DND-41 (cell line): ENCODE measurements around the gene HMOX1.

Experiments used
- ATAC-seq: fragments of 200-7000 bp; cut with Tn5 transposase; 3 replicates; pipeline ENCODE4 v1.9.1; 2021; ENCODE audit warnings: low read depth; ENCODE audit not compliant: insufficient read depth
- DNase-seq: peaks from one replicate; pipeline ENCODE4 v3.0.0-alpha.2; 2020
- H2AFZ ChIP-seq: 2 replicates; pipeline ENCODE4 v1.6.0; 2012; ENCODE audit warnings: low read depth, low read length
- H3K27ac ChIP-seq: 2 replicates; pipeline ENCODE4 v1.5.1; 2012; ENCODE audit warnings: low read length, inconsistent platforms
- H3K27me3 ChIP-seq: fragments of 200-600 bp; sonication (generic); 2 replicates; pipeline ENCODE4 v1.6.0; 2012; ENCODE audit warnings: low read length, mild to moderate bottlenecking, inconsistent platforms; ENCODE audit not compliant: insufficient read depth, poor library complexity
- H3K36me3 ChIP-seq: 2 replicates; pipeline ENCODE4 v1.5.1; 2012; ENCODE audit warnings: low read length, inconsistent platforms; ENCODE audit not compliant: insufficient read depth
- H3K4me1 ChIP-seq: 2 replicates; pipeline ENCODE4 v1.5.1; 2012; ENCODE audit warnings: mild to moderate bottlenecking, low read length; ENCODE audit not compliant: insufficient read depth
- H3K4me2 ChIP-seq: 2 replicates; pipeline ENCODE4 v1.6.0; 2012; ENCODE audit warnings: mild to moderate bottlenecking, moderate library complexity, low read length, inconsistent platforms; ENCODE audit not compliant: insufficient read depth
- H3K4me3 ChIP-seq, 2 experiments: fragments of 200-600 bp in 1 of 2; shearing (Covaris generic) in 1 of 2; 2 replicates each; pipeline ENCODE4 v1.5.1; 2012 to 2016; ENCODE audit warnings: inconsistent platforms in 2 of 2, low read length in 2 of 2, mild to moderate bottlenecking in 2 of 2, low read depth in 1 of 2, moderate library complexity in 1 of 2
- H3K79me2 ChIP-seq: 2 replicates; pipeline ENCODE4 v1.6.0; 2012; ENCODE audit warnings: low read length, inconsistent platforms; ENCODE audit not compliant: insufficient read depth
- H3K9ac ChIP-seq: 2 replicates; pipeline ENCODE4 v1.6.0; 2012; ENCODE audit warnings: low read depth, mild to moderate bottlenecking, inconsistent platforms, low read length, moderate library complexity
- H3K9me3 ChIP-seq: 2 replicates; pipeline ENCODE4 v1.5.1; 2012; ENCODE audit warnings: low read length, moderate library complexity, mild to moderate bottlenecking, inconsistent platforms; ENCODE audit not compliant: insufficient read depth, severe bottlenecking
- H4K20me1 ChIP-seq: 2 replicates; pipeline ENCODE4 v1.6.0; 2012; ENCODE audit warnings: low read length; ENCODE audit not compliant: insufficient read depth
- EZH2 ChIP-seq: IDR thresholded peaks from 3 replicates; pipeline ENCODE4 v1.6.1; 2012; ENCODE audit warnings: borderline replicate concordance, low read depth, mild to moderate bottlenecking, moderate library complexity, low read length, inconsistent platforms; ENCODE audit not compliant: severe bottlenecking
- TF ChIP-seq, protein P1 (sequence below): IDR thresholded peaks from 2 replicates; pipeline ENCODE4 v1.5.1; 2012; ENCODE audit warnings: borderline replicate concordance, low read length, moderate library complexity, mild to moderate bottlenecking; ENCODE audit not compliant: poor library complexity, severe bottlenecking; ENCODE audit errors: extremely low read depth

The HMOX1 gene

DNA sequence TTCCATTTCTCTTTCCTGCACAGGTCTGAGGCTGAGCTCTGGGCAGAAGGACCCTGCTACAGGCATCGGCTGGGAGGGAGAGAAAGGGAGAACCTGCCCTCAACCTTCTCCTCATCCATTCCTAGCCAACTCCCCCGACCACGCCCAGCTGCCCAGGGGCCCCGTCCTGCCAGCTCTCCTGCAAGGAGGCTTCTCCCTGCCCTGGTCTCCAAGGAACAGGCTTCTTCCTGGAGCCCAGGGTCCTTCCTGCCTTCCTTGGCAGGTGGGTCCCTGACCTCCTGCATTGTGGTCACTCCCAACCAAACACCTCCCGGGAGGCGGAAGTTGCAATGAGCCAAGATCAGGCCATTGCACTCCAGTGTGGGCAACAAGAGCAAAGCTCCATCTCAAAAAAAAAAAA lies 12.5 kb upstream of the HMOX1 start:
- H3K4me2 ChIP-seq = no peak overlapping the region
- ATAC-seq (no peak), DNase-seq (no peak)
- H3K4me3 ChIP-seq = no peak overlapping the region
- H3K79me2 ChIP-seq = no peaks in the 10 kb centered on the region
- no peak overlapping the region for H3K9ac ChIP-seq
- no peaks in the 10 kb centered on the region for H3K9me3 ChIP-seq
- H3K36me3 ChIP-seq = no peaks in the 10 kb centered on the region
- H4K20me1 ChIP-seq = no peaks in the 10 kb centered on the region
- no peak overlapping the region for H2AFZ ChIP-seq
- TF ChIP-seq, protein P1, sequence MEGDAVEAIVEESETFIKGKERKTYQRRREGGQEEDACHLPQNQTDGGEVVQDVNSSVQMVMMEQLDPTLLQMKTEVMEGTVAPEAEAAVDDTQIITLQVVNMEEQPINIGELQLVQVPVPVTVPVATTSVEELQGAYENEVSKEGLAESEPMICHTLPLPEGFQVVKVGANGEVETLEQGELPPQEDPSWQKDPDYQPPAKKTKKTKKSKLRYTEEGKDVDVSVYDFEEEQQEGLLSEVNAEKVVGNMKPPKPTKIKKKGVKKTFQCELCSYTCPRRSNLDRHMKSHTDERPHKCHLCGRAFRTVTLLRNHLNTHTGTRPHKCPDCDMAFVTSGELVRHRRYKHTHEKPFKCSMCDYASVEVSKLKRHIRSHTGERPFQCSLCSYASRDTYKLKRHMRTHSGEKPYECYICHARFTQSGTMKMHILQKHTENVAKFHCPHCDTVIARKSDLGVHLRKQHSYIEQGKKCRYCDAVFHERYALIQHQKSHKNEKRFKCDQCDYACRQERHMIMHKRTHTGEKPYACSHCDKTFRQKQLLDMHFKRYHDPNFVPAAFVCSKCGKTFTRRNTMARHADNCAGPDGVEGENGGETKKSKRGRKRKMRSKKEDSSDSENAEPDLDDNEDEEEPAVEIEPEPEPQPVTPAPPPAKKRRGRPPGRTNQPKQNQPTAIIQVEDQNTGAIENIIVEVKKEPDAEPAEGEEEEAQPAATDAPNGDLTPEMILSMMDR = no peak
- no peaks in the 10 kb centered on the region for H3K27me3 ChIP-seq
- H3K27ac ChIP-seq = no peak overlapping the region
- peaks cover 7% of the 10 kb centered on the region for H3K4me1 ChIP-seq

DNA sequence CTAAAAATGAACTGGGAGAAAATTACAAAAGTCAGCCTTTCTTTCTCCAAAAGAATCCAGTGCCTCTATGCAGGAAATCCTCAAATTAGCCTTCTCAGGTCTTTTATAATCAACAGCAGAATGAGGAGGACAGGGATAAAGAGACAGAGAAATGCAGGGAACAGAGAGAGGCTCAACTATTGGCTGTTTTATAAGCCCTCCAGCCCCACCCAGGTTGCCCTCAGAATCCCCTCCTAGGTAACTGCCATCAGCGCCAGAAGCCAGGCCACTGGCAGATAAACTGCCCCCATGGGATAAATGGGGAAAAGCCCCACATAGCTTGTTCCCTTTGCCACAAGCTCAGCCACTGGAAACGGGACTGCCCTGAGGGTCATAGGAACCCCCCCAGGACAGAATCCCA lies 10.9 kb upstream of the HMOX1 start:
- Histone ChIP-seq H3K4me1 (peaks cover 7% of the 10 kb centered on the region), H3K79me2 (no peaks in the 10 kb centered on the region), H3K27me3 (no peaks in the 10 kb centered on the region), H3K4me3 (no peak overlapping the region), H3K9me3 (no peaks in the 10 kb centered on the region), H2AFZ (no peak overlapping the region), H3K4me2 (no peak overlapping the region), H4K20me1 (no peaks in the 10 kb centered on the region), H3K36me3 (no peaks in the 10 kb centered on the region), H3K27ac (no peak overlapping the region), H3K9ac (no peak overlapping the region)
- ATAC-seq (no peak), DNase-seq (no peak)
- TF ChIP-seq, protein P1 = no peak
- TF ChIP-seq EZH2 = no peak

DNA sequence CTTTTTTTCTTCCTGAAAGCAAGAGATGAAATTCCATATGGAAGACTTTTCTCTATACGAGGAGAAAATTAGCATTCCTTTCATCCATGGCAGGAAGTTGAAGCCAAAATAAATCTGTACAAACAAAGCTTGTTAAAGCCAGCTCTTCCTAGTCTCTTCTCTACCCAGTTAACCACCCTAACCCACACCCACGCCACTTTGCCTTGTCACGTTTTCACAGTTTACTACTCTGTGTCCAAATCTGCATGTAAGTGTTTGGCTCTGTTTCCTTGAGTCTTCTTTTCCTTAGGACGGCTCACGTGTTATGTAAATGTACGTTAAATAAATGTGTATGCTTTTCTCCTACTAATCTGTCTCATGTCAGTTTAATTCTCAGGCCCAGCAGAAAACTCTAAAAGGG lies 7.1 kb upstream of the HMOX1 start:
- no peak overlapping the region for H3K4me2 ChIP-seq
- no peaks in the 10 kb centered on the region for H3K36me3 ChIP-seq
- H3K27ac ChIP-seq = no peak overlapping the region
- no peak for ATAC-seq
- H3K9ac ChIP-seq = no peak overlapping the region
- H3K4me3 ChIP-seq = no peak overlapping the region
- H3K79me2 ChIP-seq = no peaks in the 10 kb centered on the region
- H2AFZ ChIP-seq = no peak overlapping the region
- no peak for TF ChIP-seq EZH2
- TF ChIP-seq, protein P1 = no peak
- H3K4me1 ChIP-seq = peaks cover 18% of the 10 kb centered on the region
- no peaks in the 10 kb centered on the region for H4K20me1 ChIP-seq
- H3K9me3 ChIP-seq = no peaks in the 10 kb centered on the region
- DNase-seq = no peak
- H3K27me3 ChIP-seq = no peaks in the 10 kb centered on the region

GRCh38 chr22:35375031-35375430 lies 5.9 kb upstream of the HMOX1 start:
- no peak overlapping the region for H3K4me3 ChIP-seq
- H3K9me3 ChIP-seq = no peaks in the 10 kb centered on the region
- H2AFZ ChIP-seq = no peak overlapping the region
- H4K20me1 ChIP-seq = no peaks in the 10 kb centered on the region
- no peak for DNase-seq
- H3K9ac ChIP-seq = no peak overlapping the region
- TF ChIP-seq EZH2 = no peak
- TF ChIP-seq, protein P1 = no peak
- no peaks in the 10 kb centered on the region for H3K79me2 ChIP-seq
- peaks cover 18% of the 10 kb centered on the region for H3K4me1 ChIP-seq
- no peak overlapping the region for H3K4me2 ChIP-seq
- H3K27ac ChIP-seq = no peak overlapping the region
- ATAC-seq = no peak
- H3K27me3 ChIP-seq = no peaks in the 10 kb centered on the region
- H3K36me3 ChIP-seq = no peaks in the 10 kb centered on the region
